ENCODE data around the gene GIGYF2.

- TF ChIP-seq, protein P1, sequence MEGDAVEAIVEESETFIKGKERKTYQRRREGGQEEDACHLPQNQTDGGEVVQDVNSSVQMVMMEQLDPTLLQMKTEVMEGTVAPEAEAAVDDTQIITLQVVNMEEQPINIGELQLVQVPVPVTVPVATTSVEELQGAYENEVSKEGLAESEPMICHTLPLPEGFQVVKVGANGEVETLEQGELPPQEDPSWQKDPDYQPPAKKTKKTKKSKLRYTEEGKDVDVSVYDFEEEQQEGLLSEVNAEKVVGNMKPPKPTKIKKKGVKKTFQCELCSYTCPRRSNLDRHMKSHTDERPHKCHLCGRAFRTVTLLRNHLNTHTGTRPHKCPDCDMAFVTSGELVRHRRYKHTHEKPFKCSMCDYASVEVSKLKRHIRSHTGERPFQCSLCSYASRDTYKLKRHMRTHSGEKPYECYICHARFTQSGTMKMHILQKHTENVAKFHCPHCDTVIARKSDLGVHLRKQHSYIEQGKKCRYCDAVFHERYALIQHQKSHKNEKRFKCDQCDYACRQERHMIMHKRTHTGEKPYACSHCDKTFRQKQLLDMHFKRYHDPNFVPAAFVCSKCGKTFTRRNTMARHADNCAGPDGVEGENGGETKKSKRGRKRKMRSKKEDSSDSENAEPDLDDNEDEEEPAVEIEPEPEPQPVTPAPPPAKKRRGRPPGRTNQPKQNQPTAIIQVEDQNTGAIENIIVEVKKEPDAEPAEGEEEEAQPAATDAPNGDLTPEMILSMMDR (IDR thresholded peaks at IDR 0.05), result no peak
- TF ChIP-seq POLR2AphosphoS5 (IDR thresholded peaks at IDR 0.05), result no peak
- TF ChIP-seq POLR2A (IDR thresholded peaks at IDR 0.05), result no peak
Observed at GRCh38 chr2:232798187-232798586, 101.1 kb downstream of the GIGYF2 start.

Measured in prostate gland (tissue), 2 donors.